K562 (cell line): ENCODE data around the gene BCAS3. TPM values are rescaled to one million over a fixed set of nuclear protein-coding genes. Genes with fewer than 3 reads are reported as not detected.

ENCODE experiments used
- ATAC-seq: fragments of 200-7000 bp; cut with Tn5 transposase; 3 replicates; pipeline ENCODE4 v1.9.1; 2020; ENCODE audit warnings: moderate library complexity
- BruUV-seq: library from RNA; stranded (reverse); fragments of 400-500 nt; replicated peaks from 2 replicates; lab custom pipeline; 2021; lab: Mats Ljungman, UMichigan
- CTCF ChIA-PET: fragments of 300-600 bp; formaldehyde crosslinking; extraction: SDS; loops from one replicate; lab custom pipeline; 2021; ENCODE audit warnings: low intra/inter-chr PET ratio; lab: Yijun Ruan, JAX
- POLR2A ChIA-PET: fragments of 300-600, 350-650 bp; sonication (Branson Sonifier 250); formaldehyde crosslinking; extraction: SDS; loops from one replicate; lab custom pipeline; 2021; ENCODE audit warnings: antibody characterized with exemption, inconsistent platforms; lab: Yijun Ruan, JAX
- DNase-seq, 4 experiments: peaks; one replicate each; pipeline versions ENCODE4 v3.0.0 to v3.0.0-alpha.2; 2011 to 2018; ENCODE audit warnings: low spot score in 3 of 4, mixed read lengths in 3 of 4; ENCODE audit errors: extremely low read depth in 1 of 4
- FAIRE-seq: peaks from 2 replicates; lab custom pipeline; 2011; peaks lifted over from hg19 to GRCh38; lab: Jason Lieb, UNC
- H2AFZ ChIP-seq: 2 replicates; pipeline ENCODE4 v1.6.0; 2011; ENCODE audit warnings: low read depth, low read length, control low read depth, inconsistent platforms
- H3K27ac ChIP-seq: fragments of 200-600 bp; 3 replicates; pipeline ENCODE4 v1.8.0; 2011; ENCODE audit warnings: low read depth, mild to moderate bottlenecking, control low read depth, inconsistent platforms, low read length, moderate library complexity, mixed read lengths; ENCODE audit errors: extremely low read depth
- H3K27me3 ChIP-seq, 2 experiments: fragments of 300-600 bp in 1 of 2; 2 replicates in 1 of 2; 3 replicates in 1 of 2; pipeline versions ENCODE4 v1.6.0 to v1.8.0; 2011; ENCODE audit warnings: inconsistent platforms in 2 of 2, low read length in 2 of 2, mild to moderate bottlenecking in 1 of 2, mixed read lengths in 1 of 2, moderate library complexity in 1 of 2; ENCODE audit not compliant: control insufficient read depth in 2 of 2, insufficient read depth in 2 of 2
- H3K36me3 ChIP-seq: fragments of 300-600 bp; 3 replicates; pipeline ENCODE4 v1.8.0; 2011; ENCODE audit warnings: mild to moderate bottlenecking, low read length, inconsistent platforms; ENCODE audit not compliant: control insufficient read depth, insufficient read depth
- H3K4me1 ChIP-seq, 2 experiments: fragments of 200-600 bp in 1 of 2; replicated peaks in 1 of 2; 2 replicates in 1 of 2; 3 replicates in 1 of 2; pipeline versions ENCODE4 v1.5.1 to v1.8.0; 2011; ENCODE audit warnings: inconsistent platforms in 2 of 2, low read length in 2 of 2, mild to moderate bottlenecking in 1 of 2, mixed read lengths in 1 of 2, moderate library complexity in 1 of 2; ENCODE audit not compliant: control insufficient read depth in 2 of 2, insufficient read depth in 2 of 2
- H3K4me2 ChIP-seq: 2 replicates; pipeline ENCODE4 v1.6.1; 2011; ENCODE audit warnings: low read length, control low read depth, inconsistent platforms, mixed read lengths; ENCODE audit not compliant: insufficient read depth
- H3K4me3 ChIP-seq: fragments of 200-600 bp; sonication (generic), shearing (Covaris generic); 2 replicates; pipeline ENCODE4 v1.5.1; 2016; ENCODE audit warnings: control low read depth, inconsistent platforms
- H3K79me2 ChIP-seq: fragments of 200-600 bp; 3 replicates; pipeline ENCODE4 v1.8.0; 2011; ENCODE audit warnings: low read length, inconsistent platforms; ENCODE audit not compliant: control insufficient read depth, insufficient read depth
- H3K9ac ChIP-seq, 2 experiments: 2 replicates each; pipeline versions ENCODE4 v1.6.0 to v1.6.1; 2011; ENCODE audit warnings: low read depth in 2 of 2, low read length in 2 of 2, control low read depth in 1 of 2, inconsistent platforms in 1 of 2, mild to moderate bottlenecking in 1 of 2, mixed read lengths in 1 of 2; ENCODE audit not compliant: insufficient read depth in 1 of 2
- H3K9me1 ChIP-seq: one replicate; pipeline ENCODE4 v1.6.0; 2011; ENCODE audit warnings: inconsistent platforms, mild to moderate bottlenecking, low read length, moderate library complexity; ENCODE audit not compliant: control insufficient read depth, insufficient read depth
- H3K9me3 ChIP-seq: replicated peaks from 2 replicates; pipeline ENCODE4 v1.5.1; 2011; ENCODE audit warnings: low read depth, low read length, inconsistent platforms; ENCODE audit not compliant: control insufficient read depth, insufficient read depth
- H4K20me1 ChIP-seq: replicated peaks from 2 replicates; pipeline ENCODE4 v1.6.1; 2011; ENCODE audit warnings: low read length, inconsistent platforms, mixed read lengths; ENCODE audit not compliant: control insufficient read depth, insufficient read depth
- ATF6 ChIP-seq: sonication (generic); formaldehyde crosslinking; IDR thresholded peaks from 2 replicates; pipeline ENCODE4 v1.4.0; 2020; ENCODE audit warnings: mild to moderate bottlenecking, missing genetic modification reagents
- EHMT2 ChIP-seq: fragments of 450-650 bp; IDR thresholded peaks from 2 replicates; pipeline ENCODE4 v1.6.1; 2018; ENCODE audit warnings: antibody characterized with exemption
- KLF10 ChIP-seq: fragments of 250-450 bp; sonication (Bioruptor Pico); IDR thresholded peaks from 2 replicates; pipeline ENCODE4 v1.6.1; 2021; ENCODE audit warnings: matching md5 sums
- MAX ChIP-seq: sonication (generic); formaldehyde crosslinking; IDR thresholded peaks from 2 replicates; pipeline ENCODE4 v1.9.0; 2022; ENCODE audit warnings: mild to moderate bottlenecking, missing genetic modification reagents
- MEF2D ChIP-seq: conservative IDR thresholded peaks from 2 replicates; pipeline ENCODE4 v1.6.1; 2016; ENCODE audit warnings: low read depth, missing genetic modification characterization, missing compliant biosample characterization
- MITF ChIP-seq: IDR thresholded peaks from 2 replicates; pipeline ENCODE4 v1.6.1; 2014; ENCODE audit warnings: antibody characterized with exemption
- SIN3A ChIP-seq, 2 experiments: fragments of 150-350 bp in 1 of 2; IDR thresholded peaks; 2 replicates each; pipeline ENCODE4 v1.6.1; 2011 to 2016; ENCODE audit warnings: borderline replicate concordance in 2 of 2, low read depth in 2 of 2, low read length in 2 of 2, mild to moderate bottlenecking in 2 of 2, moderate library complexity in 2 of 2; ENCODE audit not compliant: control insufficient read depth in 1 of 2
- SLC30A9 ChIP-seq: fragments of 250-450 bp; sonication (Bioruptor Pico); IDR thresholded peaks from 2 replicates; pipeline ENCODE4 v1.8.0; 2022; ENCODE audit warnings: mild to moderate bottlenecking, moderate library complexity
- SMAD3 ChIP-seq: fragments of 450-650 bp; formaldehyde crosslinking; conservative IDR thresholded peaks from 2 replicates; pipeline ENCODE4 v1.4.0; 2020; ENCODE audit warnings: mild to moderate bottlenecking
- USF2 ChIP-seq: sonication (generic); formaldehyde crosslinking; IDR thresholded peaks from 2 replicates; pipeline ENCODE4 v1.5.0; 2020; ENCODE audit warnings: missing genetic modification reagents
- ZBED1 ChIP-seq: IDR thresholded peaks from 2 replicates; pipeline ENCODE4 v1.6.1; 2014
- ZC3H8 ChIP-seq: fragments of 450-650 bp; IDR thresholded peaks from 2 replicates; pipeline ENCODE4 v1.6.1; 2017
- ZNF146 ChIP-seq: IDR thresholded peaks from one replicate; pipeline ENCODE4 v1.6.1; 2018; ENCODE audit warnings: missing compliant biosample characterization; ENCODE audit not compliant: unreplicated experiment
- ZNF766 ChIP-seq: fragments of 200-800 bp; sonication (Bioruptor generic); conservative IDR thresholded peaks from 2 replicates; pipeline ENCODE4 v1.6.1; 2016; ENCODE audit warnings: missing genetic modification characterization, missing compliant biosample characterization
- WGBS: fragments of 100-300 bp; shearing (Covaris generic); methylation state at CpG from one replicate; pipeline ENCODE4 v1.1.6; 2016; ENCODE audit warnings: low coverage, mixed read lengths; ENCODE audit not compliant: insufficient coverage; ENCODE audit errors: missing lambda C conversion rate; 5-methylcytosine and 5-hydroxymethylcytosine counted together
- in situ Hi-C: fragments of 300-500 bp; cut with MboI; formaldehyde crosslinking; loops from 4 replicates; pipeline ENCODE4 v1.15.0; 2018; ENCODE audit warnings: inconsistent platforms, mixed read lengths
- intact Hi-C: fragments of 100-400 bp; cut with micrococcal nuclease; formaldehyde crosslinking; loops from 2 replicates; pipeline ENCODE4 v1.14.2; 2022
- polyA plus RNA-seq, 8 experiments: library from polyadenylated mRNA; depleted of rRNA in 4 of 8; stranded (reverse) in 5 of 8; unstranded in 3 of 8; fragments of >200 nt; fragmentation: Nextera tagmentation in 2 of 8; fragmentation: Illumina TruSeq in 1 of 8; extraction: Ambion mirVana in 2 of 8; extraction: Trizol in 1 of 8; gene quantifications; 2 replicates each; pipeline versions ENCODE4 v1.2.1 to v1.2.3, GENCODE V29; 2011 to 2014; ENCODE audit warnings: inconsistent platforms in 1 of 8, missing spikeins in 1 of 8
- total RNA-seq, 7 experiments: library from RNA; depleted of rRNA in 6 of 7; stranded (reverse); fragments of >200 nt in 6 of 7; fragmentation: Illumina TruSeq in 2 of 7; extraction: Trizol in 2 of 7; gene quantifications; 2 replicates each; pipeline versions ENCODE4 v1.2.1 to v1.2.3, GENCODE V29; 2011 to 2021; ENCODE audit warnings: low replicate concordance in 1 of 7

Gene BCAS3
- total and polyA plus RNA-seq, 9 of the 15 experiments (the other 6 are each of a cell fraction or from before 2014, with no cell fraction given): 1.9 to 5.5 (median 3.5) TPM

- in situ Hi-C loops (loop anchor here (10.0 kb wide), 1 partner anchor 1735 kb away; no protein-coding TSS in a partner anchor), intact Hi-C loops (no loop called here)
Observed at GRCh38 chr17:61199431-61200338, 522.0 kb downstream of the BCAS3 start.

More at GRCh38 chr17:61199431-61200338, 522.0 kb downstream of the BCAS3 start:
- H3K4me1 ChIP-seq: no peaks in the 10 kb centered on the region
- DNase-seq (no peak), FAIRE-seq (no peak), ATAC-seq (no peak)
- H3K79me2 ChIP-seq: no peaks in the 10 kb centered on the region
- H2AFZ ChIP-seq: no peak overlapping the region
- H3K4me2 ChIP-seq: no peak overlapping the region
- POLR2A ChIA-PET: no interaction called here
- no TSS peak for BruUV-seq
- no peak overlapping the region for H3K4me3 ChIP-seq
- H3K9me3 ChIP-seq: no peaks in the 10 kb centered on the region
- WGBS: 0% methylated on average over 4 of the region's 4 CpGs
- TF ChIP-seq MITF (no peak), SIN3A (IDR thresholded peaks at IDR 0.05; ENCODE audit: borderline replicate concordance in 2 of 2, control insufficient read depth in 1 of 2, low read depth in 2 of 2, low read length in 2 of 2) (no peak), ATF6 (CRISPR knock-in tag) (no peak), MEF2D (tag) (no peak), USF2 (CRISPR knock-in tag) (no peak), MAX (CRISPR knock-in tag) (no peak), ZNF766 (no peak), KLF10 (no peak), SLC30A9 (CRISPR knock-in tag) (no peak), ZBED1 (no peak), ZNF146 (CRISPR knock-in tag) (no peak), SMAD3 (no peak), EHMT2 (no peak), ZC3H8 (no peak)
- H3K27ac ChIP-seq: no peak overlapping the region
- no peaks in the 10 kb centered on the region for H3K9me1 ChIP-seq
- H3K36me3 ChIP-seq: no peaks in the 10 kb centered on the region
- H3K27me3 ChIP-seq: peaks cover 5 to 8% of the 10 kb centered on the region in 2 experiments; a peak in 3 of 5 replicates
- no peak overlapping the region for H3K9ac ChIP-seq
- no peaks in the 10 kb centered on the region for H4K20me1 ChIP-seq
- CTCF ChIA-PET: no interaction called here
